ENCODE results near the gene PPP2R2D.
"Not testable (repeated sequence)": the region's sequence is repeated elsewhere in the genome, so short reads cannot be mapped to it uniquely, and the experiment has no call there.

The PPP2R2D gene

DNA sequence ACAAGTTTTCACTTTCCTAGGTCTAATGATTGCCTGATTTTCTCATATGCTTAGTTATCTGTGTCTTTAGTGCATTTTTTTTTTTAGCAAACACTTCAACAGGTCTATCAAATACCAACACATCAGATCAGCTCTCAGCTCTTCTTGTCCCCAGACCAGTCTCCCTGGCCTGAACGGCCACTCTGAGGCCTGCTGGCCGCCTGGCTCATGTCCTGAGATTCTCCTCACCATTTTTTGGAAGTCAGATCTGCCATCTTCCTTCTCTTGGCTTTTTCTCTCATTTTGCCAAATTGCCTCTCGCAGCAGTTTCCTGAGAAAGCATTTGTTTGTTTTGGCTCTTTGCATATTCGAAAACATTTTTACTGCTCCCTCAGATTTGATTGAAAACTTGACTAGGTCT is 29.3 kb downstream of the PPP2R2D start:
- DNase-seq, result no peak

DNA sequence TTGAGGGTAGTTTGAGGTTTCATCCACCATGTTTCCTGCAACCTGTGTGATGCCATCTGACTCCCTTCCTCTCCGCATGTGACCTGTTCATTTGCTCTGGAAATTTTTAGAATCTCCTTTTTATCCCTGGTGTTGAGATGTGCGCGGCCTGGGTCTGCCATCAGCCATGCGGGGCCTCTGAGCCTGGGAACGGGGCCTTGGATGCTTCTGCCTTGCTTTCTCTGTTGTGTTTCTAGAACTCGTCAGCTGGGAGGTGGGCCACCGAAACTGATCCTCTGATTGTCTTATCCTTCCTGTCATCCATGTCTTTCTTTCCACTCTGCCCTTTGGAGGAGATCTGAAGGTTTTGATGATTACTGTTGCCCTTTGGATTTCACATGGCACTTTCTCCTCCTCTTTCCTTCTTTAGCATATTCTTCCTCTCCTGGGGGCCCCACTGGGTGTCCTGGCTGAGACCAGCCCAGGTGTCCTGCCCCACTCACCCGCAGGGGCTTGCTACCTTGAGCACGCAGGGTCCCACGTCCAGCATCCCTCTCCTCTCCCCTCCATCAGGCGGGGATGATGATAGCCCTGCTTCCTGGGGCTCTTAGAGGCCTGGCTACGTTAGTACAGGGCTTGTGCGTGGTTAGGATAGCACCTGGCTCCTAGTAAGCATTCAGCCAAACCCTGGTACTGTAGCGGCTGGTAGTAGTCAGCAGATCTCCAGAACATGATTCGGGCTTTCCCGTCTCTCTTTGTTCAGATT is 29.9 kb downstream of the PPP2R2D start:
- no peak for DNase-seq

DNA sequence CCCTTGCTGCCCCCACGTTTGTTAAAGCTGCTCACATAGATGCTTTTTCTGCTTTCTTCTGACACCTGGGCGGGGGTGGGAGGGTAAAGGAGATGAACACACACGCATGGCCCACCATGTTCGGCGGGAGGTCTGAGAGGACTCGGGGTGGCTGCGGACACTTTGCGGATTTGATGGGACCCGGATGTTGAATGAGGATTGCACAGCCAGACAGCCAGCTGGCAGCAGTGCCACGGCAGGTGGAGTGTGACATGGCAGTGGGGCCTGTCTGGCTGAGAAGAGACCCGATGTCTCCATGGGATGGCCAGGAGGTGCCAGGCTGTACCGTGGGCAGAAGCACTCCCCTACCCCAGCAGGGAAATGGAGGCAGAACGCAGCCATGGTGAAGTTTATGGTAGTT is 31.2 kb downstream of the PPP2R2D start:
- no peak for DNase-seq

DNA sequence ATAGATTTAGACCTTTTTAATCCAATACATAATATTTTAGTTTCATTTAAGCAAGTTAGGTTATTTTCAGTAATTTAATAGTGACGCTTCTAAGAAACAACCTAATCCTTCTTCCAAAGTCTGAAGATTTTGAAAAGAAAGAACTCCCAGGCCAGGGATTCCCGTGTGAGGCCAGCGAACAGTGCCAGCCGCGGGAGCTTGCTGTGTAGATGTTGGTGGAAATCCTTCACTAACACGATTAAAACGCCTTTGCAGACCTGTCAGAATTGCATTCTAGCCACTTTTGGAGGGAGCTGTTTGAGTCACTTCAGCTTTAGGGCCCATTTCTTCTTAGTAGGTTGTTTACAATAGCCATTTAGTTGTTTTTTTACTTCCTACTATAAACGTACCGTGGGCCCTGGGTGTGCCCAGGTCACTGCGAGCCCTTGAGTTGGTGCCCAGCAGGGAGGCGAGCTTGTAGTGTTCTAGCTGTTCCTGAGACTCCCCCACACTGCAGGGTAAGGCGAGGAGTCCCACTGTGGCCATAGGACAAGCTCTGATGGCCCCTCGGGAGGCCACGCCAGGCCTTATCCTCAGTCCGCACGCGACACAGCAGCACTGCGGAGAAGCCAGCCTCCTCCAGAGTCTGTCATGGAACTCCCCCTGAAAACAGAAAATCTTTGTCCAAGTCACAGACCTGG is 32.3 kb downstream of the PPP2R2D start:
- DNase-seq, result no peak

DNA sequence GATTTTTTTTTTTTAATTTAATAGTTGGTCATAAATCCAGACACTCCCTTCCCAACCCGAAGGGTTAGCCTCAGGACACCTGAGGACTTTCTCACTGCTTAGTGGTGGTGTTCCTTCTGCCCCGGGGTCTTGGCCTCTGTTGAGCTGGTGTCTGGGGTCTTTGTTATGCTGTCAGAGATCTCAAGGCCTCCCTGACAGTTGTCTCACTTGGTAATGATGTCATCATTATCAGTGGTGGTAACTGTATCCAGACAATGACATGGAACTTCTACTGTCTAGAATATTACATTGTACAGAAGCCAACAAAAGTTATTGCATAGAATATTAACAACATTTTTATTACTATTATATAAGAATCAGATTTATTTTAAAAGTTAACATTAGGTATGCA is 32.9 kb downstream of the PPP2R2D start:
- no peak for DNase-seq

DNA sequence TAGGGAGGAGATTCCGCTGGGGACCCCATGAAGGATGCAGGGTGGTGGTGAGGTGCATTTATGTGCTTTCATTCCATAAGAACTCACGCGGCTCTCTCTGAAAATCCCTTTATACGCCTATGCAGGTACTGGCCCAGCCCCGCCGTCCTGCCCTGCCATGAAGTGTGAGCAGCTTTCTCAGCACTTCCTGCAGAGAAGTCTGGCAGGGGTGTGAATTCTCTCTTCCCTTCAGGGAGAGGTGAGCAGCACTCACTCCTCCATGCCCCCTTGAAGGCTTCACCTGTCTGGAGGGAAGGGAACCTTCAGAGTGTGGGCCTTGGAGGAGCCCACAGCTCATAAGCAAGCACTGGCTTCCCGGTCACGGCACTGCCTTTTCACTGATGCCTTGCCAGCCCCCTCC is 34.0 kb downstream of the PPP2R2D start:
- DNase-seq, result no peak

DNA sequence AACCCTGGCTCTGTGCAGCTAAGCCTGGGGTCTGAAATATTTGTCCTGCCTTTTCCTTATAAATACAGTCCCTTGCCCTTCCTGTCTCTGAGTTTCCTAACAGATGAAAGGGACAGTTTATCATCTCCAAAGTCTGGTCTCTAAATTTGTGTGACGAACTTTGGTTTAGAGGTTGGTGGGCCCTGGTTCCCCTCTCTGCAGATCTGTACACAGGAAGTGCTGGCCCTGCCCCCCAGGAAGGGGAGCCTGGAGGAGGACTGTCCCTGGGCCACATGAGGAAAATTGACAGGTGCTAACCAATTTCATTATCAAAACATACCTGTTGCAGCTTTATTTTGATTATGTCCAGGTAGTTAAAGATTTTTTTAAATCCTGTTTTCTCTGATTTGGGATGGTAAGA is 34.5 kb downstream of the PPP2R2D start:
- no peak for DNase-seq

DNA sequence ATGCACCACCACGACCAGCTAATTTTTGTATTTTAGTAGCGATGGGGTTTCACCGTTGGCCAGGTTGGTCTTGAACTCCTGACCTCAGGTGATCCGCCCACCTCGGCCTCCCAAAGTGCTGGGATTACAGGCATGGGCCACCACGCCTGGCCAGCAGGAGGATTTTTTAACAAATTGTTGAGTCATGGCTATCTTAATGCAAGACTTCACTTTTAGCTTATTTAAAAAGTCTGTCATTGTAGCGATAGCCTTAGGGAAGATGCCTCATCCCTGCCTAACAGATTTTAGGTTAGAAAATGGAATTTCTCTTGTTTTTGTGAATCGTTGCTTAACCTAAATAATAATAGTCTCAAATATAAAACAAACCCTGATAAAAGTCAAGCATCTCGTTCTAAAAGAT is 35.5 kb downstream of the PPP2R2D start:
- no peak for DNase-seq

DNA sequence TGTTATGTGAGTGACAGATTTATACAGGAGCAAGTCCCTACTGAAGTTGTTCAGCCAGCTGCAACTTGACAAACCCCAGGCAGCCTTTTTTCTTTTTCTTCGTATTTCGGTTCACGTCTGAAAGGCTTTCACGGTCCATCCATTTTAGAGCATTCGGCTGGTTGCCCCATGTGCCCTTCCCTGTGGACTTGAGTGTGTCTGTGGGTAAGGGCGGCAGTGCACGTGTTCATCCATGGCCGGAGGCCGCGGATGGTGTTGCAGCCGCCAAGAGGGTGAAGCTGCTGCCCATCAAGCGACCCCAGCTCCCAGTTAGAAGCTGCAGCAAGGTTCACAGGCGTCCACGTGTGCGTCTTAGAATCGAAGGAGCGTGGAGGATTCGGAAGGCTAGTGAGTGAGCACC is 35.9 kb downstream of the PPP2R2D start:
- DNase-seq, result no peak

DNA sequence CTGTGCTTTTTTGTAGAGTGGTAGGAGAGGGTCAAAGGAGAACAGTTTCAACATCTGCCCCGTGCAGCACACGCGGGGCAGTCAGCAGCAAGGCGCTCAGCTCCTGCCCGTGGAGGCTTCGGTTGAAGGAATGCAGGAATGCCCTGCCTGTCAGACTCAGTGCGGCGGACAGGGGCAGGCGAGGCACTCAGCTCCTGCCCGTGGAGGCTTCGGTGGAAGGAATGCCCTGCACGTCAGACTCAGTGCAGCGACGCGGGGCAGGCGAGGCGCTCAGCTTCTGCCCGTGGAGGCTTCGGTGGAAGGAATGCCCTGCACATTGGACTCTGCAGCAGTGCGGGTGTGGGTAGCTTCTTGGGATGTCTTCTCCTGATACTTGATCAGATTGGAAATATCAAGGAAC is 37.0 kb downstream of the PPP2R2D start:
- no peak for DNase-seq

DNA sequence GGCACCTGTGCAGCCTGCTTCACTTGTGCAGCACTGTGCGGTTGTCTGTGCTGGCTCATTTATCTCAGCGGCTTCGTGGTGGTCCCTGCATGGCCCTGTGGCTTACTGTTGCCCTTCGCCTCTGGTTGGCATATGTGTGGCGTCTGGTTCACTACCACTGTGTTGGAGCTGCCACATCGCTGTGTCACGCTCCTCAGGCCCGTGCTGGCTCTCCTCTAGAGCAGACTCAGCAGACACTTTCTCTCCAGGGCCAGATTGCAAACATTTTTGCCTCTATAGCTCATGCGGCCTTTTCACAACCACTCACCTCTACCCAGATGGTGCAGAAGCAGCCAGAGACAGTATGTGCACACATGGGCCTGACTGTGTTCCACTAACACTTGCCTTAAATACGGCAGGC is 37.9 kb downstream of the PPP2R2D start:
- no peak for DNase-seq

DNA sequence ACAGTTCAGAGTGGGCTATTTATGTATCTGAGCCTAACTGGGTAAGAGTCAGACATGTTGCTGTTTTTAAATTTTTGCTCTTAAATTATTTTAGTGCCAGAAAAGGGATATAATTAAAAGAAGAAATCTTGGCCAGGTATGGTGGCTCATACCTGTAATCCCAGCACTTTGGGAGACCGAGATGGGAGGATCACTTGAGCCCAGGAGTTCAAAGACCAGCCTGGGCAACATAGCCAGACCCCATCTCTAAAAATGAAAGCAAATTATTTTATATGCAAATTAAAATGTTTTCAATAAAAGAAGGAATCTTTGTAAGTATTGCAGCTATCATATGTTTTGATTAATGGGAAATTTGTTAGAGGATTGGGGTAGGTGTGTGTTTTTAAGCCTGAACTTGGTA is 41.6 kb downstream of the PPP2R2D start:
- no peak for DNase-seq

DNA sequence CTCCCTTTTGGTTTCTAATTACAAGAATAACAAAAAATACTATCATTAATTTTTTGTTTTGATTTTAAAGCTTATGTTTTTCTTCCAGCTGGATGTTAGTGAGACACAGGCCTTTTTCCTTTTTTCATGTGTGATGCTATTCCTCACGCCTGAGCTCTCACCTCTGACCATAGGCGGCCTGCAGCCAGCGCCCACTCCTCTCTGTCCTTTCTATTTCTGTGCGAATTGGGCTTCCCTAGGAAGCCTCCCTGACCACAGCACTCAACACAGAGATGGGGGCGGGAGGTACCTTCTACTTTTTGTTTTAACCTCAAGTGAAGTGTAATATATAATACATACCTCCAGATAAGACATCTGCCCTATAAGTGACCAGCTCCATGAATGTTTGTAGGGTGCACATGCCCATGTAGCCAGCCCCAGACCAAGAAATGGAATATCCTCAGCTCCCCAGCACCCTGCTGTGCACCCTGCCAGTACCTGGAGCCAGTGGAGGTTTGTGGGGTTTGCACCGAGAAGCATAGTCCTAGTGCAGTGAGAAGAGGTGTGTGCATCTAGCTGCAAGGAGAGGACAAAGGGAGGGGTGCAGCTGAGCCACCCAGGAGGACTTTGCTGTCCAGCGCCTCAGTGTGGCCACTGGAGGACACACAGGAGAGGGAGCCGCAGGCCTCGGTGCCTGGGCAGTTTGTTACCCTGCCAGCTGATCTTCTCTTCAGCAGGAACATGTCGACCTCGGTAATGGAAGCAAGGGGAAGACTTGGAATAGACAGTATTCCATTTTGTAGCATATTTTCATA is 42.4 kb downstream of the PPP2R2D start:
- peak in 1 of 2 experiments; percentile 36 for DNase-seq

DNA sequence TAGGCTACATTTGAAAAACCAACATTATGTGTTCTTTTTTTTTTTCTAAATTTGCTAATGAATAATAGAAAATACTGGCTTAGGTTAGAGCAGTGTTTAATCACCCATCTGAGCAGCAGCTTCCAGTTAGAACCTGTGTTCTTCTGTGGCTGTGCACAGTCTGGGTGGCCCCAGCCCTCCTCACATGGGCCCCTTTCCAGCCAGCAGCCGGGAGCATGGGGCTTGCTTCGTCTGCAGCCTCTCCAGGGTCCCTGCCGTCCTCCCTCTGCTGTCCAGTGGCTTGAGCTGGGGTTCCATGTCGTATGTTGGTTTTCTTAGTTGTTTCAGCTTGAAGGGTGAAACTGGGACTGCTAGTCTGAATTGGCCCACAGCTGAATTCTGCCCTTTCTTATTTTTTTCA is 43.6 kb downstream of the PPP2R2D start:
- DNase-seq, result no peak

DNA sequence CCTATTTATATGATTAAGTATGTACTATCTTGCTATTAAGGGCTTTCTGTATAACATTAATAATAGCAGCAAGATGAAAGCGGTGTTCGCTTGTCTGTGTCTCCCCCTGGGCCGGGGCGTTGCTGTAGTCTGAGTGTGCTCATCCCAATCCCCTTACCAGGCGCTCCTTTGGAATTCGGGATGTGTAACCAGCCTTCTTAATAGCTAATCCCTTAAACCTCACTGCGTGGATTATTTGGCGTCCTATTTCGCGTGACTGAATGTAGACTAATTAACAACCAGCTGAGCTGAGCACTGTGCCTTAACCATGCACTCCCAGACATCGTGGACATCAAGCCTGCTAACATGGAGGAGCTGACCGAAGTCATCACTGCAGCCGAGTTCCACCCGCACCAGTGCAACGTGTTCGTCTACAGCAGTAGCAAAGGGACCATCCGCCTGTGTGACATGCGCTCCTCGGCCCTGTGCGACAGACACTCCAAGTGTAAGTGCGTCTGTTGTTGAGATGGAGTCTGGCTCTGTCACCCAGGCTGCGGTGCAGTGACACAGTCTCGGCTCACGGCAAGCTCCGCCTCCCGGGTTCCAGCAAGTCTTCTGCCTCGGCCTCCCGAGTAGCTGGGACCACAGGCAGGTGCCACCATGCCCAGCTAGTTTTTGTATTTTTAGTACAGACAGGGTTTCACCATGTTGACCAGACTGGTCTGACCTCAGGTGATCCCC is 44.3 kb downstream of the PPP2R2D start:
- no peak for DNase-seq

DNA sequence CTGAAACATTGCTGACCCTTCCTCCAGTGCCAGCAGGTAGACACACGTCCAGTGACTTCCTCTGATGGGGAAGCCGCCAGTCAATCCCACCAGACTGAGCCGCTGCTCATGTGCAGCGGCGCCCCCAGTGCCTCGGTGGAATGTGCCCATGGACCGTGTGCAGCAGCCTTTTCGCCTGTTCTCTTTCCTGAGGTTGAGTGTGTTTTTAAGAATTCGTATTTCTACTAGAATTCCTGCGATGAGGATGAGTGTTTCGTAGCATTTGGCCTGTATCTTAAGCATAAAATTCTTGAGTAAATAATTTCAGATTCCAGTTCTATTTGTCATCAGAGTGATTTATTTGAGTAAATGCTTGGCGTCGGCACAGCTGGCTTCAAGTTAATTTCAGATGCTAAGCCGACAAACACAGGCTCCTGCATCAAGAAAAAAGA is 45.5 kb downstream of the PPP2R2D start:
- DNase-seq, result no peak

DNA sequence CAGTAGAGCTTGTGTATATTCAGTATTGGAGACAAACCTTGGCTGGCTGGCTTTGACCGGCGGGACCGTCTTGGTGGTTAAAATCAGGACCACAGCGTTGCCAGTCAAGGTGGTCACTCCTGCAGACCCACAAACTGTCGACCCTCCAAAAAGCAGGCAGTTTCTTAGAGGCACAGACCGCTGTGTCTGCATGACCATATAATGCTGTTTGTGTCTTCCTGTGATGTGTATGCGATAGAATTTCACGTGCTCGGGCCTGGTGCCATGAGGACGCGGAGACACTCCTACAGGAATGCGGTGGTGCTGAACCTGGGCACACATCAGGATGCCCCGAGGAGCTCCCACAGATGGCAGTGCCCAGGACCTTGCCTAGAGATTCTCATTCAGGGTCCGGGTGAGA is 46.1 kb downstream of the PPP2R2D start:
- no peak for DNase-seq

DNA sequence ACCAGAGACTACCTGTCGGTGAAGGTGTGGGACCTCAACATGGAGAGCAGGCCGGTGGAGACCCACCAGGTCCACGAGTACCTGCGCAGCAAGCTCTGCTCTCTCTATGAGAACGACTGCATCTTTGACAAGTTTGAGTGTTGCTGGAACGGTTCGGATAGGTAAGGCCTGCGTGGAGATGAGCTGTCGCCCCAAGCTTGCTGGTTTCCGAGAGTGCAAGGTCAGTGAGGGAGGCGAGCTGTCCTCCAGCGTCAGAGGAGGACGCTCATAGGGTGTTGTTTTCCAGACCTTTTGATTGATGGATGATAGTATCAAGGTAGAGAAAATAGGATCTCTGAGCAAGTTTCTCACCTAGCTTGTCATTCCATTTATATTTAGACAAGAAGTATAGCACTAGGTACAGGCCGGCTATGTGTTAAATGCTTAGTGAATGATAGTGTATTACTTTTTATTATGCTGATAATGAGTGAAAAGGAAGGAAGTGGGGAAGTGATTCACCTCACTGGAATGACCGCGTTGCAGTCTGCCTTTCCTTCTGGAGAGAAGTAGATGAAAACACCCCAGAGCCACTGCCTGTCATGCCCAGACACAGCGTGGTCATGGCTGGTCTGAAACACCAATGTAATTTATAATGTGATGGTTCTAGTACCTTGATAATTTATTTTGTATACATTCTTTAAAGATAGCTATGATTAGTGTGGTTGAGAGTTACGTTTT is 47.0 kb downstream of the PPP2R2D start:
- peak; percentile 37 to 41 for DNase-seq

DNA sequence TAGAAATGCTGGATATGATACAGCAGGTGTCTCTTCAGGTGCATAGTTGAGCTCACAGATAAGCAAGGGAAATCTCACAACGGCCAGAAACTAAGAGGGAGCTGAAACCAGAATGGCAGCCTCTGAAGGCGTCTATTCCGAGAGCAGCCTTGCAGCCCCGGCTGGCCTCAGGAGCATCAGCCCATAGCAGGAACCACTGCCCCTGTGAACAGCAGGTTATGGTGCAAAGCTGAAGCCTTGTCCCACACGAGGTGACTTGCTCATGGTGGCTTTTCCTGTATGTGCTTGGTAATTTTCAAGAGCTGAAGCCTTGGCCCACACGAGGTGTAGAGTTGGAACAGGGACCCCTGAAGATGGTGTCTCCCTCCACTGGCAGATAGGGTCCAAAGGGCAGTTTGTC is 47.7 kb downstream of the PPP2R2D start:
- no peak for DNase-seq

DNA sequence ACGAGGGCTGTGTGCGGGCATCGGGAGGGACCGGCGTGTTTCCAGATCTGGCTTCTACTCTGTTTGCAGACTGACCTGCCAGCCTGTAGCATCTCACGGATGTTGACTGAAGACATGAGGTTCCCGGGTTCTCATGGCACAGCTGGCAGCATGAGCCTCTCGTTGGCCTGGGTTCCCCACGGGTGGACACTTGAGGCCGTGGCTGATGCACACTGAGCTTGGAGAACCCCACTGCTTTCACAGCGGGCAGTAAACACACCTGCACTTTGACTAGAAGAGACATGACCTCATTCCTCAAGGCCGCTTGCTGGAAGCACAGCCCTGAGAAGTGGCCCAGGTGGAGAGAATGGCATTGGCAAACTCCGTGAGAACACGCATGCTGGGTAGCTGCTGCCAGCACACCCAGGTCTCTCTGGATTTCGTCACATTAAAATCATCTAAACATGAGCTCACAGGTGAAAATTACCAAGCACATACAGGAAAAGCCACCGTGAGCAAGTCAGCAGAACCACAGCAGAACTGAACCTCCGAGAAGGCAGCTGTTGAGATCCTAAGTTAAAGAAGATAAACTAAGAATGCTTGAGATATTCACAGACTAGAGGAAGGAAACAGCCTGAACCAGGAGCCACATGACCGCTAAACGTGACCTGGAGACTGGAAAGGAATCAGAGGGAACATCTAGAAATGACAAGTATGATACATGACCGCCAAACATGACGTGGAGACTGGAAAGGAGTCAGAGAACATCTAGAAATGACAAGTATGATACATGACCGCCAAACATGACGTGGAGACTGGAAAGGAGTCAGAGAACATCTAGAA is 48.4 kb downstream of the PPP2R2D start:
- DNase-seq, result no peak

DNA sequence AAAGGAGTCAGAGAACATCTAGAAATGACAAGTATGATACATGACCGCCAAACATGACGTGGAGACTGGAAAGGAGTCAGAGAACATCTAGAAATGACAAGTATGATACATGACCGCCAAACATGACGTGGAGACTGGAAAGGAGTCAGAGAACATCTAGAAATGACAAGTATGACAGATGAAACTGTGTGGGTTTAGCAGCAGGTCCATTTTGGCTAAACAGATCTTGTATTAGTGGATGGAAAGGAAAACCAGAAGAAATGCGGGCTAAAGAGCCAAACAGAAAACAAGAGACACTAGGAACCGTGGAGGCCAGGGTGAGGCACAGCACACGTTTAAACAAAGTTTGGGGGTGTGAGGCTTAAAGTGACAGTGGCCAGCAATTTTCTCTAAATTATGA is 49.1 kb downstream of the PPP2R2D start:
- not testable (repeated sequence) for DNase-seq
